Measurements from ENCODE around the gene RNF157.
A peak's percentile ranks its signal among the peaks of the same experiment; 100 is the strongest.
"Not testable (repeated sequence)": the region's sequence is repeated elsewhere in the genome, so short reads cannot be mapped to it uniquely, and the experiment has no call there.

Gene RNF157

DNA sequence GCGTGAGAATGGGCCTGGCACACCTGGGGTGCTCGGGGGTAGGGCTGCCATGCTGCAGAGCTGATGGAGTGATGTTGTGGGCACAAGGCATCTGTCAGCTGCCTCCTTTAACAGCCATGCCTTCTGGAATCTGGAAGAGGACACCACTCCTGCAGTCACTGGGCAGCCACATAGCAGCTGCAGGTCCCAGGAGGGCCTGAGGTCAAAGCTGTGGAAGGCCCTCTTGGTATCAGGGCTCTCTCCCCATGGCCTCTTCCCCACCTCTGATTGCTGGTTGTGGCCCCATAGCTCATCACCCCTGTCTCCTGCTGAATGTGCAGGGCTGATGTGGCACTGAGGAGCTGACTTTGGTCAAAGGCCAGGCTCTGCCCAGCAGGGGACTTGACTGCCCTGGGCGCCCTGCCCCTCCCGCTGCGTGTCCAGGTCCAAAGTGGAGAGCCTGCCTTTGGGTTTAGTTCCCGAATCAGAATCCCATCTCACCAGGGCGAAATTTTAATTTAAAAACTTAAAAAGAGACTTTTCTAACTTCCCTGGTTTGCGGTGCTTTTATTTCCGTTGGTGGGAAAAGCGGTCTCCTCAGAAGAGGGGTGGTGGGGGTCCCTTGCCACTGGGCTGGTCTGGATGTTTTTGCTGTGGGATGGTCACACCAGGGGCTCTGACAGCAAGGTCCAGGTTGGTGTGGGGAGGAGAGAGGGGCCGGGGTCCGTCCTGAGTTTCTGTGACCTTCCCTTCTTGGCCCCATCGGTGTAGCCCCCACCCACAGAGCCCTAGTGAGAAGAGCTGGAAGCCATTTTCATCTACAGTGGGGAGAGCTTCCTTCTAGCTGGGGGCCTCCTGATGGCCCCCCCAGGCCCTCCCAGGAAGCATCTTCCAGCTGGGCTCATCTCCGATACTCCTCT lies 30.7 kb upstream of the RNF157 start:
- DNase-seq (ENCODE audit: low spot score) = no peak

- DNase-seq (ENCODE audit: low spot score) = no peak
These were observed 29.9 kb upstream of the RNF157 start for GRCh38 chr17:76270127-76270592.

GRCh38 chr17:76268991-76269981 lies 29.0 kb upstream of the RNF157 start:
- no peak for DNase-seq (ENCODE audit: low spot score)

- peak; percentile 69 for DNase-seq (ENCODE audit: low spot score)
These were observed 27.9 kb upstream of the RNF157 start for GRCh38 chr17:76268015-76268749.

DNA sequence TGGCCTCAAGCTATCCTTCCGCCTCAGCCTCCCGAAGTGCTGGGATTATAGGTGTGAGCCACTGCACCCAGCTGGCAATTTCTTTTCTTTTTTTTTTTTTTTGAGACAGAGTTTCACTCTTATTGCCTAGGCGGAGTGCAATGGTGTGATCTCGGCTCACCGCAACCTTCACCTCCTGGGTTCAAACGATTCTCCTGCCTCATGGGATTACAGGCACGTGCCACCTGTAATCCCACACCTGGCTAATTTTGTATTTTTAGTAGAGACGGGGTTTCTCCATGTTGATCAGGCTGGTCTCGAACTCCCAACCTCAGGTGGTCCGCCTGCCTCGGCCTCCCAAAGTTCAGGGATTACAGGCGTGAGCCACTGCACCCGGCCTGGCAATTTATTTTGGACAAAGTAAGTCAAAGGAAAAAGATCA lies 27.3 kb upstream of the RNF157 start:
- DNase-seq (ENCODE audit: low spot score) = not testable (repeated sequence)

DNA sequence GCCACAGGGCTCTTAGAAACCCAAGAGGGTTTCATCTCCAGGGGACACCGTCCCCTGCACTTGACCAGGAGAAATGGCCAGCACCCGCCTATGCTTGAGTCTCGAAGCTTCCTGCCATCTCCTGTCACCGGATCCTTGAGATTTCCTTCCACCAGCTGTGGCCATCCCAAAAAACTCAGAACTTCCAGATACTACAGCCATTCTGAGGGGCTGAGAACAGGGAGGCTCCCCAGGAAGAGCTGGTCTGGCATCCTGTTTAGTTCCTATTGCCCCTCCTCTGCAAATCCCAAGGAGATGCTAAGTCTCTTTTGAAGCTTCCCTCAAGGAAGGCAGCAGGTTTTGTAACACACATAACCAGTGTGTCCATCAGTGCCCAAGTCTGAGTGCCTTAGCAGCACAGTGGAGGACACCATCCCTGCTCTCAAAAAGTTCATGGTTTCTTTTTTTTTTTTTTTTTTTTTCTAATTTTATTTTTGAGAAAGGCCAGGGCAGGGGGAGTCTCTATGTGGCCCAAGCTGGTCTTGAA lies 26.8 kb upstream of the RNF157 start:
- DNase-seq (ENCODE audit: low spot score) = no peak

- DNase-seq (ENCODE audit: low spot score) = peak; percentile 23
These were observed 26.1 kb upstream of the RNF157 start for GRCh38 chr17:76266244-76266938.

DNA sequence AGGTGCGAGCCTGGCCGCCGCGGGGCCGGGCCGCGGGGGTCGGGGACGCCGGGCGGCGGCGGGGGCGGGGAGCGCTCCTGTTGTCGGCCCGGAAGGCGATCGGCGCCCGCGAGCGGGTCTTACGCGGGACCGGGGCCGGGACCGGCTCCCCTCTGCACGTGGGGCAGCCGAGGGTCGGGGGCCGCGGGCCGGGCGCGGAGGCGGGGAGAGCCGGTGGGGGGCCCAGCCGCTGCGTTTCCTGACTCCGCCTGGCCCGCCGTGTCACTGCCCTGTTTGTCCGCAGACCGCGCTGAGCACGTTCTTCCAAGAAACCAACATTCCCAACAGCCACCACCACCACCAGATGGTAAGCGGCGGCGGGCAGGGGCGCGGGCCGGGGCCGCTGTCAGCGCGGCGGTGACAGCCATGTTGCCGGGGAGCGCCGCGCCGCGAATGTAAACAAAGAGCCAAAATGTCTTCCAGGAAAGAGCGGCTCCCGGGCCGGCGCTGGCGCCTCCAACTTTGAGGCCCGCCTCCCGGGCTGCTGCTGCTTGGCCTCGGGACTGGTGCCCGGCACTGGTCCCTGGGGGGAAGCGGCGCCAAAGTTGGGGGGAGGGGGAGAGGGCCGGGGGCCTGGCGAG lies 25.4 kb upstream of the RNF157 start:
- peak; percentile 41 for DNase-seq (ENCODE audit: low spot score)

DNA sequence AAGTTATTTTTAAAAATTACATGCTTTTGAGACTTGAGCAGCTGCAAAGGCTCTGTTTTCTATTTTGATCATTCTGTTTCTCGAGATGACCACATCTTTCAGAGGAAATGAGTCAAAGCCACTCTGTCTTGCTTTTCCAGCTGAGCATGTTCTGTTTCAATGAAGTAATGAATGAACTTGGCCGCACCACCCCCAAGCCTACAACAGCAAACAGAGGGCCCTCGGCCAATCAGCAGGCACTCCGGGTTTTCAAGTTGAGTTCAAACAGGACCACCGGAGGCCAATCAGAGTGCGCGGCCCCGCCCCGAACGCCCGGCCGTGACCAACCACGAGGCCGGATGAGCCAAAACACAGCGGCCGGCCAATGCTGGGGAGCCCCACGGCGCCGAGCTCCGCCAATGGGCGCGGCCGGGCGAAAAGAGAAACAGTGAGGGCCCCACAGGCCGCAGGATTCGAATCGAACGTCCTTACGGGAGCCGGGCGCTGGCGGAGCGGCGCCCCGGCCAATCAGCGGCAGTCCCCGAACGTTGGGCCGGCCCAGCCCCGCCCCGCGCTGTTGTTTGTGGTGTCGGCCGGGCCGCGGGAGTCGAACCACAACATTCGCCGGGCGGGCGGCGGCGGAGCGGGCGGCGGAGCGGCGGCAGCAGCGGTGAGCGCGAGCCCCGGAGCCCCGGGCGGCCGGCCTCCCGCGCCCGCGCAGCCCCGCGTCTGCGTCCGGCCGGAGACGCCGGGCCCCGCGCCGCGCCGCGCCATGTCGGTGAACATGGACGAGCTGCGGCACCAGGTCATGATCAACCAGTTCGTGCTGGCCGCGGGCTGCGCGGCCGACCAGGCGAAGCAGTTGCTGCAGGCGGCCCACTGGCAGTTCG lies 24.7 kb upstream of the RNF157 start, which contains the start of gene UBALD2:
Gene UBALD2 (plus strand): TSS at position 594 of the 869 bp plus-strand sequence. CDS start 158 bp downstream, at position 752.
- peak; percentile 100 for DNase-seq (ENCODE audit: low spot score)

- no peak for DNase-seq (ENCODE audit: low spot score)
These were observed 24.1 kb upstream of the RNF157 start for GRCh38 chr17:76264425-76264754.

DNA sequence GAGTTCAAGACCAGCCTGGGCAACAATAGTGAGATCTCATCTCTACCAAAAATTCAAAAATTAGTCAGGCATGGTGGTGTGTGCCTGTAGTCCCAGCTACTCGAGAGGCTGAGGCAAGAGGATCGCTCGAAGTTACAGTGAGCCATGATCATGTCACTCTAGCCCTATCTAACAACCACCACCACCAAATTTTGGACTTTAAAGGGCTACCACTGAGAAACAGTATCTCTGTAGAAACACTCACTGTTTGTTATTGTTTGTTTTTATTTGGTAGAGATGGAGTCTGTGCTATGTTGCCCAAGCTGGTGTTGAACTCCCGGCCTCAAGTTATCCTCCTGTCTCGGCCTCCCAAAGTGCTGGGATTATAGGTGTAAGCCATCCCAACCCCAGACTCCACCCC lies 23.6 kb upstream of the RNF157 start:
- no peak for DNase-seq (ENCODE audit: low spot score)

GRCh38 chr17:76262732-76263344 lies 22.5 kb upstream of the RNF157 start:
- DNase-seq (ENCODE audit: low spot score) = peak; percentile 88

GRCh38 chr17:76261421-76262215 lies 21.3 kb upstream of the RNF157 start:
- DNase-seq (ENCODE audit: low spot score) = peak; percentile 73

GRCh38 chr17:76260669-76261068 lies 20.4 kb upstream of the RNF157 start:
- no peak for DNase-seq (ENCODE audit: low spot score)

DNA sequence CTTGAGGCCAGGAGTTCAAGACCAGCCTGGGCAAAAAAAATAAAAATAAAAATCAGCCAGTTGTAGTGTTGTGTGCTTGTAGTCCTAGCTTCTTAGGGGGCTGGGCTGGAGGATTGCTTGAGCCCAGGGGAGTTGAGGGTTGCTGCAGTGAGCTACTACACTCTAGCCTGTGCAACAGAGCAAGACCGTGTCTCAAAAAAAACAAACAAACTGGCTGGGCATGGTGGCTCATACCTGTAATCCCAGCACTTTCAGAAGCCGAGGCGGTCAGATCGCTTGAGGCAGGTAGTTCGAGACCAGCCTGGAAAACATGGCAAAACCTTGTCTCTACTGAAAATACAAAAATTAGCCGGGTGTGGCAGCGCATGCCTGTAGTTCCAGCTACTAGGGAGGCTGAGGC lies 19.9 kb upstream of the RNF157 start:
- no peak for DNase-seq (ENCODE audit: low spot score)

GRCh38 chr17:76256430-76257050 lies 16.2 kb upstream of the RNF157 start:
- DNase-seq (ENCODE audit: low spot score) = not testable (repeated sequence)

GRCh38 chr17:76255801-76256429 lies 15.6 kb upstream of the RNF157 start:
- DNase-seq (ENCODE audit: low spot score) = no peak

Measured in kidney tubule cell (primary cell).